ENCODE measurements around the gene STK32B. TPM values are rescaled to one million over a fixed set of nuclear protein-coding genes. Genes with fewer than 3 reads are reported as not detected.

The STK32B gene
- total and polyA plus RNA-seq, 9 of the 15 experiments (the other 6 are each of a cell fraction or from before 2014, with no cell fraction given), result 0.03 to 0.20 (median 0.07) TPM; not detected in 2

GRCh38 chr4:5024673-5025072, 26.6 kb upstream of the STK32B start:
- intact Hi-C loops (cut with micrococcal nuclease) (no loop called here), in situ Hi-C loops (cut with MboI) (no loop called here)
- Histone ChIP-seq H3K36me3 (ENCODE audit: control insufficient read depth, insufficient read depth, low read length) (no peaks in the 10 kb centered on the region), H3K9me1 (ENCODE audit: control insufficient read depth, insufficient read depth, low read length) (no peaks in the 10 kb centered on the region), H3K4me2 (ENCODE audit: insufficient read depth, low read length) (no peak overlapping the region), H2AFZ (ENCODE audit: low read depth, low read length) (no peak overlapping the region), H3K9me3 (replicated peaks; ENCODE audit: control insufficient read depth, insufficient read depth, low read depth, low read length) (no peaks in the 10 kb centered on the region; the same call in 1 of the 2 replicates), H3K27ac (ENCODE audit: extremely low read depth, low read depth, low read length) (no peak overlapping the region), H3K9ac (ENCODE audit: insufficient read depth in 1 of 2, low read depth in 2 of 2, low read length in 2 of 2) (no peak overlapping the region), H3K79me2 (ENCODE audit: control insufficient read depth, insufficient read depth, low read length) (no peaks in the 10 kb centered on the region), H4K20me1 (replicated peaks; ENCODE audit: control insufficient read depth, insufficient read depth, low read length) (no peaks in the 10 kb centered on the region), H3K4me3 (no peak overlapping the region), H3K27me3 (ENCODE audit: control insufficient read depth in 2 of 2, insufficient read depth in 2 of 2, low read length in 2 of 2) (peaks cover 0 to 9% of the 10 kb centered on the region in 2 experiments; a peak in 2 of 5 replicates), H3K4me1 (replicated peaks in 1 of 2; ENCODE audit: control insufficient read depth in 2 of 2, insufficient read depth in 2 of 2, low read length in 2 of 2) (peaks cover 0 to 6% of the 10 kb centered on the region in 2 experiments; a peak in 2 of 5 replicates)
- 17% methylated on average over 6 of the region's 6 CpGs for WGBS (ENCODE audit: insufficient coverage, low coverage, missing lambda C conversion rate)
- no peak for TF ChIP-seq ZNF57 (CRISPR knock-in tag; IDR thresholded peaks at IDR 0.05)
- TF ChIP-seq L3MBTL2 (IDR thresholded peaks at IDR 0.05), result no peak
- no peak for TF ChIP-seq ZNF717 (CRISPR knock-in tag; IDR thresholded peaks at IDR 0.05)
- TF ChIP-seq ADNP (tag; IDR thresholded peaks at IDR 0.05), result no peak
- TF ChIP-seq HLTF (IDR thresholded peaks at IDR 0.05), result no peak
- TF ChIP-seq ELF1 (tag; IDR thresholded peaks at IDR 0.05), result no peak
- no peak for TF ChIP-seq SMARCB1 (IDR thresholded peaks at IDR 0.05; ENCODE audit: insufficient read length, low read depth)
- no peak for TF ChIP-seq ATF4 (CRISPR knock-in tag; IDR thresholded peaks at IDR 0.05)
- TF ChIP-seq ARID2 (IDR thresholded peaks at IDR 0.05), result no peak
- no peak for TF ChIP-seq ZFP30 (CRISPR knock-in tag; IDR thresholded peaks at IDR 0.05; ENCODE audit: borderline replicate concordance)
- TF ChIP-seq DMBX1 (CRISPR knock-in tag; IDR thresholded peaks at IDR 0.05; ENCODE audit: borderline replicate concordance), result no peak
- POLR2A ChIA-PET, result no interaction called here
- FAIRE-seq (no peak), ATAC-seq (no peak), DNase-seq (ENCODE audit: extremely low read depth in 1 of 4, low spot score in 3 of 4) (no peak)
- BruUV-seq (replicated peaks), result no TSS peak
- CTCF ChIA-PET (ENCODE audit: low intra/inter-chr PET ratio), result no interaction called here
